GM23248 (cell line): ENCODE data around the gene KCNJ9. TPM values are rescaled to one million over a fixed set of nuclear protein-coding genes. Genes with fewer than 3 reads are reported as not detected.

Experiments used
- DNase-seq: peaks from one replicate; pipeline ENCODE4 v3.0.0-alpha.2; 2015
- H2AFZ ChIP-seq: fragments of 200-600 bp; sonication (generic); 2 replicates; pipeline ENCODE4 v1.6.1; 2016; ENCODE audit warnings: antibody characterized with exemption
- H3F3A ChIP-seq: fragments of 200-600 bp; sonication (generic); 2 replicates; pipeline ENCODE4 v1.6.1; 2016; ENCODE audit warnings: mild to moderate bottlenecking, antibody characterized with exemption, mixed run types; ENCODE audit not compliant: insufficient read depth
- H3K27ac ChIP-seq: fragments of 200-600 bp; sonication (generic); 2 replicates; pipeline ENCODE4 v1.5.1; 2016; ENCODE audit warnings: mild to moderate bottlenecking
- H3K27me3 ChIP-seq: fragments of 200-600 bp; sonication (generic); replicated peaks from 2 replicates; pipeline ENCODE4 v1.6.1; 2016; ENCODE audit warnings: mild to moderate bottlenecking; ENCODE audit not compliant: insufficient read depth
- H3K36me3 ChIP-seq: fragments of 200-600 bp; sonication (generic); 2 replicates; pipeline ENCODE4 v1.6.1; 2016; ENCODE audit warnings: low read depth, mild to moderate bottlenecking
- H3K4me1 ChIP-seq: fragments of 200-600 bp; sonication (generic); 2 replicates; pipeline ENCODE4 v1.6.1; 2016; ENCODE audit warnings: mild to moderate bottlenecking; ENCODE audit not compliant: insufficient read depth
- H3K4me2 ChIP-seq: fragments of 200-600 bp; sonication (generic); one replicate; pipeline ENCODE4 v1.6.1; 2016; ENCODE audit warnings: mild to moderate bottlenecking; ENCODE audit not compliant: unreplicated experiment
- H3K4me3 ChIP-seq: fragments of 200-600 bp; sonication (generic); 2 replicates; pipeline ENCODE4 v1.5.1; 2016; ENCODE audit warnings: mild to moderate bottlenecking
- H3K79me2 ChIP-seq: fragments of 200-600 bp; sonication (generic); 2 replicates; pipeline ENCODE4 v1.6.1; 2016; ENCODE audit warnings: mild to moderate bottlenecking; ENCODE audit not compliant: insufficient read depth
- H3K9ac ChIP-seq: fragments of 200-600 bp; sonication (generic); 2 replicates; pipeline ENCODE4 v1.6.1; 2016; ENCODE audit warnings: mild to moderate bottlenecking
- H3K9me2 ChIP-seq: fragments of 200-600 bp; sonication (generic); 2 replicates; pipeline ENCODE4 v1.6.1; 2016; ENCODE audit warnings: mixed run types, mild to moderate bottlenecking, moderate library complexity; ENCODE audit not compliant: insufficient read depth
- H3K9me3 ChIP-seq: fragments of 200-600 bp; sonication (generic); one replicate; pipeline ENCODE4 v1.6.1; 2017; ENCODE audit warnings: low read depth
- H4K20me1 ChIP-seq: fragments of 200-600 bp; sonication (generic); 2 replicates; pipeline ENCODE4 v1.6.0; 2016; ENCODE audit not compliant: insufficient read depth
- EZH2 ChIP-seq: fragments of 200-600 bp; sonication (generic); IDR thresholded peaks from 2 replicates; pipeline ENCODE4 v1.6.1; 2018; ENCODE audit warnings: antibody characterized with exemption, mild to moderate bottlenecking; ENCODE audit not compliant: insufficient read depth, poor library complexity, severe bottlenecking
- EZH2phosphoT487 ChIP-seq: fragments of 200-600 bp; sonication (generic); IDR thresholded peaks from 2 replicates; pipeline ENCODE4 v1.6.1; 2018; ENCODE audit warnings: antibody characterized with exemption, moderate library complexity, mild to moderate bottlenecking, low read depth; ENCODE audit not compliant: insufficient read depth
- WGBS, 2 experiments: methylation state at CpG; one replicate each; pipeline ENCODE4 v1.1.6; 2015 to 2017; ENCODE audit warnings: low lambda C conversion rate in 2 of 2, low coverage in 1 of 2; ENCODE audit errors: missing lambda C conversion rate in 2 of 2; 5-methylcytosine and 5-hydroxymethylcytosine counted together
- in situ Hi-C: fragments of 300-500 bp; cut with MboI; formaldehyde crosslinking; loops from 2 replicates; pipeline ENCODE4 v1.15.0; 2020
- polyA plus RNA-seq: library from polyadenylated mRNA; unstranded; fragments of >200 nt; fragmentation: Nextera tagmentation; extraction: Ambion mirVana; gene quantifications from 2 replicates; pipeline ENCODE4 v1.2.1, GENCODE V29; 2016
- total RNA-seq: library from RNA; depleted of rRNA; stranded (reverse); fragments of >200 nt; shearing (Covaris generic); gene quantifications from 2 replicates; pipeline ENCODE4 v1.2.3, GENCODE V29; 2014

The KCNJ9 gene
- total and polyA plus RNA-seq, 2 experiments from 2014 or later, result not detected

GRCh38 chr1:160053548-160054365 is 27.6 kb upstream of the KCNJ9 start:
- Histone ChIP-seq H3K4me1 (peaks cover 4% of the 10 kb centered on the region), H3K79me2 (no peaks in the 10 kb centered on the region), H3K27me3 (peaks cover 45% of the 10 kb centered on the region), H4K20me1 (no peaks in the 10 kb centered on the region), H2AFZ (no peak overlapping the region), H3K9me2 (no peaks in the 10 kb centered on the region), H3K4me2 (no peak overlapping the region), H3K36me3 (no peaks in the 10 kb centered on the region), H3F3A (peaks cover 3% of the 10 kb centered on the region), H3K27ac (no peak overlapping the region), H3K4me3 (no peak overlapping the region), H3K9me3 (no peaks in the 10 kb centered on the region), H3K9ac (no peak overlapping the region)
- in situ Hi-C loops, result no loop called here
- 60 to 64% methylated on average over 7 of the region's 7 CpGs for WGBS, 2 experiments
- no peak for DNase-seq
- TF ChIP-seq EZH2phosphoT487 (no peak), EZH2 (no peak)

GRCh38 chr1:160056648-160057169 is 24.6 kb upstream of the KCNJ9 start:
- no peaks in the 10 kb centered on the region for H3K4me1 ChIP-seq
- 76 to 81% methylated on average over 1 of the region's 1 CpG for WGBS, 2 experiments
- no peaks in the 10 kb centered on the region for H3F3A ChIP-seq
- no peak overlapping the region for H3K4me3 ChIP-seq
- no peak overlapping the region for H3K9ac ChIP-seq
- no peaks in the 10 kb centered on the region for H3K79me2 ChIP-seq
- in situ Hi-C loops, result no loop called here
- H3K36me3 ChIP-seq, result no peaks in the 10 kb centered on the region
- no peak overlapping the region for H2AFZ ChIP-seq
- TF ChIP-seq EZH2phosphoT487, result no peak
- TF ChIP-seq EZH2, result no peak
- H3K9me3 ChIP-seq, result no peaks in the 10 kb centered on the region
- no peak overlapping the region for H3K4me2 ChIP-seq
- no peaks in the 10 kb centered on the region for H3K9me2 ChIP-seq
- no peak for DNase-seq
- H3K27ac ChIP-seq, result no peak overlapping the region
- peaks cover 56% of the 10 kb centered on the region for H3K27me3 ChIP-seq
- H4K20me1 ChIP-seq, result no peaks in the 10 kb centered on the region

GRCh38 chr1:160058087-160058486 is 23.3 kb upstream of the KCNJ9 start:
- no peaks in the 10 kb centered on the region for H4K20me1 ChIP-seq
- H3K4me3 ChIP-seq, result no peak overlapping the region
- in situ Hi-C loops, result no loop called here
- 19 to 26% methylated on average over 2 of the region's 2 CpGs for WGBS, 2 experiments
- H2AFZ ChIP-seq, result no peak overlapping the region
- TF ChIP-seq EZH2phosphoT487 (no peak), EZH2 (no peak)
- no peaks in the 10 kb centered on the region for H3K4me1 ChIP-seq
- H3K27ac ChIP-seq, result no peak overlapping the region
- peaks cover 42% of the 10 kb centered on the region for H3K27me3 ChIP-seq
- no peaks in the 10 kb centered on the region for H3K36me3 ChIP-seq
- H3F3A ChIP-seq, result no peaks in the 10 kb centered on the region
- H3K9me3 ChIP-seq, result no peaks in the 10 kb centered on the region
- no peak overlapping the region for H3K4me2 ChIP-seq
- DNase-seq, result peak; percentile 44
- H3K79me2 ChIP-seq, result no peaks in the 10 kb centered on the region
- H3K9ac ChIP-seq, result no peak overlapping the region
- H3K9me2 ChIP-seq, result no peaks in the 10 kb centered on the region

- in situ Hi-C loops, result no loop called here
- H3F3A ChIP-seq, result no peaks in the 10 kb centered on the region
- no peak for DNase-seq
- WGBS, 2 experiments, result 44 to 61% methylated on average over 6 to 15 of the region's 15 CpGs
- H3K4me1 ChIP-seq, result no peaks in the 10 kb centered on the region
- no peak overlapping the region for H3K27ac ChIP-seq
- peaks cover 34% of the 10 kb centered on the region for H3K27me3 ChIP-seq
- H3K79me2 ChIP-seq, result no peaks in the 10 kb centered on the region
- TF ChIP-seq EZH2 (no peak), EZH2phosphoT487 (no peak)
- H3K36me3 ChIP-seq, result no peaks in the 10 kb centered on the region
- no peak overlapping the region for H3K4me2 ChIP-seq
- H2AFZ ChIP-seq, result no peak overlapping the region
- no peak overlapping the region for H3K9ac ChIP-seq
- H3K9me3 ChIP-seq, result no peaks in the 10 kb centered on the region
- H4K20me1 ChIP-seq, result no peaks in the 10 kb centered on the region
- H3K4me3 ChIP-seq, result no peak overlapping the region
- no peaks in the 10 kb centered on the region for H3K9me2 ChIP-seq
These were observed 19.7 kb upstream of the KCNJ9 start for GRCh38 chr1:160061369-160062229.
